K562 (cell line): ENCODE data around the gene DIS3L. TPM values are rescaled to one million over a fixed set of nuclear protein-coding genes. Genes with fewer than 3 reads are reported as not detected.

Experiments
- CCAR2 ChIP-seq: fragments of 200-400 bp; formaldehyde crosslinking; IDR thresholded peaks from 2 replicates; pipeline ENCODE4 v1.6.1; 2017; ENCODE audit warnings: mild to moderate bottlenecking, low read depth, low read length
- CEBPZ ChIP-seq: fragments of 150-350 bp; IDR thresholded peaks from 2 replicates; pipeline ENCODE4 v1.6.1; 2014; ENCODE audit warnings: low read depth, mild to moderate bottlenecking, low read length, borderline replicate concordance
- FOS ChIP-seq: IDR thresholded peaks from 3 replicates; pipeline ENCODE4 v1.6.1; 2011; ENCODE audit not compliant: insufficient read length; ENCODE audit errors: extremely low read depth
- FOXJ3 ChIP-seq: sonication (generic); formaldehyde crosslinking; IDR thresholded peaks from 2 replicates; pipeline ENCODE4 v1.4.0; 2020; ENCODE audit warnings: mild to moderate bottlenecking, missing genetic modification reagents
- FOXK2 ChIP-seq, 2 experiments: fragments of 450-650 bp; IDR thresholded peaks in 1 of 2; conservative IDR thresholded peaks in 1 of 2; 2 replicates each; pipeline ENCODE4 v1.6.1; 2016; ENCODE audit warnings: low read depth in 2 of 2, mild to moderate bottlenecking in 1 of 2
- FUS ChIP-seq: fragments of 200-400 bp; formaldehyde crosslinking; optimal IDR thresholded peaks from 2 replicates; pipeline ENCODE3; 2017; ENCODE audit warnings: low read depth, low read length
- GTF3C2 ChIP-seq: IDR thresholded peaks from 3 replicates; pipeline ENCODE4 v1.6.1; 2011; ENCODE audit warnings: borderline replicate concordance, mild to moderate bottlenecking, moderate library complexity; ENCODE audit not compliant: insufficient read length; ENCODE audit errors: extremely low read depth
- NCOR1 ChIP-seq: fragments of 450-650 bp; IDR thresholded peaks from 2 replicates; pipeline ENCODE4 v1.6.1; 2016; ENCODE audit warnings: mild to moderate bottlenecking, moderate library complexity
- THRB ChIP-seq: fragments of 450-650 bp; formaldehyde crosslinking; conservative IDR thresholded peaks from 2 replicates; pipeline ENCODE4 v1.4.0; 2022; ENCODE audit warnings: mild to moderate bottlenecking, missing genetic modification characterization
- ZC3H4 ChIP-seq: sonication (generic); formaldehyde crosslinking; IDR thresholded peaks from 2 replicates; pipeline ENCODE4 v1.9.0; 2021; ENCODE audit warnings: missing genetic modification reagents, borderline replicate concordance
- ZHX1 ChIP-seq: fragments of 150-350 bp; conservative IDR thresholded peaks from 2 replicates; pipeline ENCODE4 v1.6.1; 2014; ENCODE audit warnings: low read length
- ZNF395 ChIP-seq: fragments of 200-800 bp; sonication (Bioruptor generic); IDR thresholded peaks from 2 replicates; pipeline ENCODE4 v1.6.1; 2017; ENCODE audit warnings: missing genetic modification characterization, missing compliant biosample characterization
- ZNF444 ChIP-seq: fragments of 250-450 bp; sonication (Bioruptor Pico); IDR thresholded peaks from 2 replicates; pipeline ENCODE4 v1.4.0; 2020; ENCODE audit warnings: mild to moderate bottlenecking, moderate library complexity
- ZSCAN29 ChIP-seq: fragments of 450-650 bp; IDR thresholded peaks from 2 replicates; pipeline ENCODE4 v1.6.1; 2017
- polyA plus RNA-seq, 8 experiments: library from polyadenylated mRNA; depleted of rRNA in 4 of 8; stranded (reverse) in 5 of 8; unstranded in 3 of 8; fragments of >200 nt; fragmentation: Nextera tagmentation in 2 of 8; fragmentation: Illumina TruSeq in 1 of 8; extraction: Ambion mirVana in 2 of 8; extraction: Trizol in 1 of 8; gene quantifications; 2 replicates each; pipeline versions ENCODE4 v1.2.1 to v1.2.3, GENCODE V29; 2011 to 2014; ENCODE audit warnings: inconsistent platforms in 1 of 8, missing spikeins in 1 of 8
- total RNA-seq, 7 experiments: library from RNA; depleted of rRNA in 6 of 7; stranded (reverse); fragments of >200 nt in 6 of 7; fragmentation: Illumina TruSeq in 2 of 7; extraction: Trizol in 2 of 7; gene quantifications; 2 replicates each; pipeline versions ENCODE4 v1.2.1 to v1.2.3, GENCODE V29; 2011 to 2021; ENCODE audit warnings: low replicate concordance in 1 of 7

Gene DIS3L
- total and polyA plus RNA-seq, 9 of the 15 experiments (the other 6 are each of a cell fraction or from before 2014, with no cell fraction given) = 5.9 to 34.6 (median 16.9) TPM

GRCh38 chr15:66356359-66357236 is 63.2 kb downstream of the DIS3L start, which contains the start of gene TIPIN (continued):
- TF ChIP-seq GTF3C2 (no peak), FOXK2 (conservative IDR thresholded peaks at IDR 0.05 in 1 of 2, IDR thresholded peaks at IDR 0.05 in 1 of 2; ENCODE audit: low read depth in 2 of 2) (peak; percentile 62 to 72; a peak in 3 of 4 replicates), THRB (no peak), FOS (no peak), ZNF444 (CRISPR knock-in tag) (no peak), FOXJ3 (CRISPR knock-in tag) (no peak), ZSCAN29 (0 out of 2 replicates have a peak, but pooled peaks have one; percentile 30), FUS (no peak), CCAR2 (no peak), ZHX1 (peak; percentile 97), ZNF395 (CRISPR knock-in tag) (0 out of 2 replicates have a peak, but pooled peaks have one; percentile 20), NCOR1 (no peak), ZC3H4 (CRISPR knock-in tag) (no peak), CEBPZ (no peak)
